Amniotic epithelial cell (primary cell): ENCODE data around the gene MAST2.

ENCODE experiments used
- DNase-seq: peaks from one replicate; pipeline ENCODE4 v3.0.0-alpha.2; 2010; ENCODE audit warnings: low read depth

The MAST2 gene

GRCh38 chr1:45982359-45982758 lies 178.9 kb downstream of the MAST2 start:
- DNase-seq, result no peak

GRCh38 chr1:45983967-45984366 lies 180.6 kb downstream of the MAST2 start:
- DNase-seq, result no peak

GRCh38 chr1:45987204-45987603 lies 183.8 kb downstream of the MAST2 start:
- no peak for DNase-seq

GRCh38 chr1:45989249-45989648 lies 185.8 kb downstream of the MAST2 start:
- no peak for DNase-seq

- no peak for DNase-seq
Measured at GRCh38 chr1:45994423-45994822, 191.0 kb downstream of the MAST2 start.

DNA sequence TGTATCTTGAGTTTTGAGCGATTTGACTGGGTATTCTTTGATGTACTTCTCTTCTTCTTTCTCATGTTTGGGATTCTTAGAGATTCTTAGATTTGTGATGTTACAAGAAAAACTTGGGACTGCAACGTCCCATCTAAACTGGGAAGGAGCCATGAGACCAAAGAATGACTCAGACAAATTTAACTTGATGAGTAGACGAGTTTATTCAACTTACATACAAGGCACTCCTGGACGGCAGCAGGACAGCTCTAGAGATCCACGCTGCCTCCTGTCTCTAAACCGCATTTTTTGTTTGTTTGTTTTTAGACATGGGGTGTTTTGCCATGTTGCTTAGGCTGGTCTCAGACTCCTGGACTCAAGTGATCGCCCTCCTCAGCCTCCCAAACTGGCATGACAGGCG lies 191.9 kb downstream of the MAST2 start:
- no peak for DNase-seq

GRCh38 chr1:45998020-45998617 lies 194.7 kb downstream of the MAST2 start:
- no peak for DNase-seq

- no peak for DNase-seq
Measured at GRCh38 chr1:45999507-45999906, 196.1 kb downstream of the MAST2 start.

- DNase-seq, result no peak
Measured at GRCh38 chr1:46001081-46001785, 197.8 kb downstream of the MAST2 start.

DNA sequence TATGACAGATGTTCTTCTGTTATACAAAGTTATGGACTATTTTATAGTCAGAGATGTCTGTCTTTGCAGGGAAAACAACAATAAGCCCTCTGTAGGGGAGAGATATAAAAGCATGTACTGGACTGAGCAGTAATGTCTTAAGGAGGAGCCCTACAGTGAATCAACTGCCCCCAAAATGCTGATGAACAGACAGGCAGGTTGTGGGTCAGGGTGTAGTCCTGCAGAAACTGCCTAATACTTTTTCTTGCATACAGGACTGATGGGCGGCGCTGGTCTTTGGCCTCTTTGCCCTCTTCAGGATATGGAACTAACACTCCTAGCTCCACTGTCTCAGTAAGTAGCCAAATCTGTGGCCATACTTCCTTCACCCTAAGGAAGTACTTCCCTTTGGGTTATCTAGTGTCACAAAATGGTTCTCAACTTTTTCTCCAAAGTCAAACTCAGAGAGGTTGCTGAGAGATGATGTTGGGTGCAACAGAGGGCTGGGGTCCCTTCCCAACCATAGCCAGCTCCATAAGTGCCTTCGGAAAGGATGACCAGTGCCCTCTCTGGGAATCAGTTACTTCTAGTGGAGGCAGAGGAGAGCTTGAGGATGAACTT lies 199.2 kb downstream of the MAST2 start:
- DNase-seq, result no peak

- no peak for DNase-seq
Measured at GRCh38 chr1:46003315-46003714, 199.9 kb downstream of the MAST2 start.

DNA sequence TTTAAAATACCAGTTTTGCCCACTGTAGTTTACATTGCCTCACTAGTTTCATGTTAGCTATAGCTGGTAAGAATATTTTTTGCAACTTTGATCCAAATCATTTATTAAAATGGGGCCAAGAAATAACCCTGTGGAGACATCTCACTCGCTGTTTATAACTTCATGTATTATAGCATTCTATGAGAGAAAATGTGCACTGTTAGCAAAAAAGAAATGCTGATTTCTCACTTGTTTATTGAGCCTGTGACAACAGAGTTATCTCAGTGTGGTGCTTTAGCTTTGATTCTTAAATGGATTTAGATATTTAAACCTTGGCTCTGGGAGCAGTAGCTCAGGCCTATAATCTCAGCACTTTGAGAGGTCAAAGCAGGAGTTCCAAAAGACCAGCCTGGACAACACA lies 201.1 kb downstream of the MAST2 start:
- DNase-seq, result no peak

- no peak for DNase-seq
Measured at GRCh38 chr1:46005594-46005993, 202.2 kb downstream of the MAST2 start.

DNA sequence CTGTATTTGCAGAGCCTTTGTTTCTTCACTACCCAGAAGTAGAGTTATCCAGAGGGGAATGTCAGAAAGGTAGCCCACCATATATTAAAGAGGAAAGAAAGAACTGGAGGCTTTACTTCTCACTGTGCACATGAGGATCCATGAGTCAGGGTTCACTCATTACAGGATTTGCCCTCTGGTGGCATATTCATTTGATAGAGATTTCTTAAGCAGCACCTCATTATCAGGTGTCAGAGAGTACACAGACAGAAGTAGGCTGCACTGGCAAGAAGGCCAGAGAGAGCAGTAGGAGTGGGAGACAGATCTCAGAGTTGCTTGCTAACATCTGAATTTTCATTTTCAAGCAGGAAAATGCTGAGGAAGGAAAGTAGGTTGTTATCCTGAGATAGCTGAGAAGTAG lies 205.2 kb downstream of the MAST2 start:
- DNase-seq, result no peak

DNA sequence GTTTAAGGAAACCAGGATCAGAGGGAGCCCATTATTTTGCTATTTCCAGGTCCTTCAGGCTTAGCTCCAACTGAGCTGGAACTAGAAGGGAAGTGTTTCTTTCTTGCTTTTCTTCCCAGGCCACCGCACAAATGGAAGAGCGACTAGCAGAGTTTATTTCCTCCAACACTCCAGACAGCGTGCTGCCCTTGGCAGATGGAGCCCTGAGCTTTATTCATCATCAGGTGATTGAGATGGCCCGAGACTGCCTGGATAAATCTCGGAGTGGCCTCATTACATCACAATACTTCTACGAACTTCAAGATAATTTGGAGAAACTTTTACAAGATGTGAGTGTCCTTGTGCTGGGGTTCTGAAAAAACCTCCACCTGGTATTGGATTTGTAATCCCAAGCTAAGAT lies 207.2 kb downstream of the MAST2 start:
- no peak for DNase-seq

DNA sequence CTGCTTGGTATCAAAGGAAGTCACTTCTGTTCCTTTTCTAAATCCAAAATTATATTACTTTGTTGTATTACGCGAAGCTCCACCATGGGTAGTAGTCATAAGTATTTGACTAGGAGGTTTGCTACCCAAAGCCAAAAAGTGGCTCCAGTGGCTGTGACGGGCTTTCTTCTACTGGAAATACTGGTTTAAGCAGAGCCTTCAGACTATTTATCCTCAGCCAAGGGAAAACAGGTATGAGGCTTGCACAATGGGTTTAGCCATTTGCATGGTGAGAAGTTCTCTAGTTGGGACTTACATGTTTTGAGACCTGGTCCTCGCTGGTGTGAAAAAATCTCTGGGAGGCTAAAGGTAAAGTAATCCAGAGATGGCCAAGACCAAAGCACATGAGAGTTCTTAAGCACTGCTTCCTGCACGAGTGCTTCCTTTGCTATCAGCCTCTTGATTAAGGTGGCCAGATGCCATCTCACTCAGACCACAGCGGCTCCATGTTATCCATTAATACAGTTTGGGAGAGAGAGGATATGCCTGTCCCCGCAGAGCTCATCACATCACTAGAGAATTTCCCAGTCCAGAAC lies 207.8 kb downstream of the MAST2 start:
- DNase-seq, result no peak

DNA sequence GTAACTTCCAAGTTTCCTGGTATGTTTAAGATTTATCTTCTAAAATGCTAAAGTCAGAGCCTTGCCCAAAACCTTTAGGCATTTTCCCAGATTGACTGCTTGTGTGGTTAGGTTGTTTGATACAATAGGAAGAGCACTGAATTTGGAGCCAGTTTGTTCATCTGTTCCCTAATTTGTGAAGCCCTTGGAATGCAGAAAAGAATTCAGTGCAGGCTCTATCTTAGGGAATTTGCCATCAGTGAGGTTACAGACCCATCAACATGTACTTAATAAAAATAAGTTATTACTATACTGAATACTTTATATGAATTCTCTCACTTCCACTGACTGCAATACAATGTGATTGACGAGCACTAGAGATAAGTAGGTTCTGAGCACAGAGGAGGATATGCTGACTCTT lies 208.8 kb downstream of the MAST2 start:
- no peak for DNase-seq

- DNase-seq, result no peak
Measured at GRCh38 chr1:46013581-46013980, 210.2 kb downstream of the MAST2 start.

GRCh38 chr1:46017876-46018503 lies 214.6 kb downstream of the MAST2 start:
- no peak for DNase-seq

GRCh38 chr1:46019348-46019747 lies 215.9 kb downstream of the MAST2 start:
- no peak for DNase-seq

DNA sequence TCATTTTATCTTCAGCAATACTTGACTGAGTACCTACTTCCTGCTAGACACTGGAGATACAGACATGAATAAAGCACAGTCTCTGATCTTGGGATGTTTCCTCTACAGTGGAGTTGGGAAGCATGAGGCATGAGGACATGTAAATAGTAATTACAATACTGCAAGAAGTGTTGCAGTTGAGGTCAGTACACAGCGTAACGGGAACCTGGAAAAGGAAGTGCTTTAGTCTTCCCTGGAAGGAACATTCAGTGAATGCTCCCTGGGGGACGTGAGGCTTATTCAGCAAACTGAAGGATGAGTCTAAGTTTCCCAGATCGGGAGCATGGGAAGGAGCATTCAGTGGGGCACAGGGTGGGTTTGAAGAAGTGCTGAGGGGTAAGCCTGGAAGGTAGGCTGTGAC lies 216.6 kb downstream of the MAST2 start:
- DNase-seq, result no peak

DNA sequence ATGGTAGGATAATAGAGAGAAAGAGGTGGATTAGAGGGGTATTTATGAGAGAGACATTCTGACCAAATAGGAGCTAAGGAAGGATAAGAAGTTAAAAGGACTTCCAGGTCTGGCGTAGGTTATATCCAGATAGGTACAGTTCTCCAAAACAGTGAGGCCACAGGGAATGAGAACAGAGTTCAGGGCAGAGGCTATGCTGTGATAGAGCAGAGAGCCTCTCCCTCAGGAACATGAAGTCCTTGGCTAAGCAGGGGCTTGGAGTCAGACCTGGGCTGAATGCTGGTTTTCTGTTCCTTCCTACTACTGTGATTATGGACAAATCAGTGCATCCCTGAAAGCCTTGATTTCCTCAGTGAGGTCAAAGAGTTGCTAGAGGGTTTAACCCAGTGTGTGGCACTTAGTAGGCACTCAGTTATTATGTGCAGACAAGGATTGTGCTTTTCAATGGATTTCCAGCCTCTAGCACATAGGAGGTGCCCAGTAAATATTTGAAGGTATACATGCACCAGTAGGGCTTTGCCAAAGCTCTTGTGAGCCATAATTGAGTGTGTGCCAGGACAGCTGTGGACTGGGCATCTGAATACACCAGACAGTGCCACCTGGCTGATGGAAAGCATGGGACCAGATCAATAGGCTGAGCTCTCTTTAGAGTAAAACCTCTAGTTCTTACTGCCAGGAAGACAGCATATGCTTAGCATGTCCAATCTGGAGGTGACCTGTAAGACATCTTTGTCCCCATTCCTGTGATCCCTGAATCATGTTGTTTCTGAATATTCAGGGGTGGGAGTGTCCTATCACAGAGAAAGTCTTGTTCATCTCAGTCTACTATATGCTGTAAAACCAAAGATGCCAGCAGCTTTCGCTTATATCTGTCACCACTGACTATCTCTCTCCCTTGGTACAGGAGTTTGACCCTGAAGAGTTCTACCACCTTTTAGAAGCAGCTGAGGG lies 217.9 kb downstream of the MAST2 start:
- DNase-seq, result no peak
